ENCODE data around the gene TMEM203.

GRCh38 chr9:137231372-137232039, 26.1 kb upstream of the TMEM203 start:
- TF ChIP-seq CTCF (conservative IDR thresholded peaks at IDR 0.05; ENCODE audit: low read depth in 2 of 2) (no peak), POLR2AphosphoS5 (IDR thresholded peaks at IDR 0.05; ENCODE audit: low read depth) (no peak), REST (IDR thresholded peaks at IDR 0.05; ENCODE audit: unreplicated experiment) (no peak), EZH2phosphoT487 (IDR thresholded peaks at IDR 0.05; ENCODE audit: unreplicated experiment) (no peak), EZH2 (IDR thresholded peaks at IDR 0.05; ENCODE audit: low read depth, unreplicated experiment) (no peak), NANOG (IDR thresholded peaks at IDR 0.05; ENCODE audit: borderline replicate concordance) (no peak), JUNB (IDR thresholded peaks at IDR 0.05; ENCODE audit: unreplicated experiment) (no peak), CREB1 (CRISPR knock-in tag; IDR thresholded peaks at IDR 0.05; ENCODE audit: low read depth) (no peak), ZNF331 (CRISPR knock-in tag; IDR thresholded peaks at IDR 0.05; ENCODE audit: low read depth) (no peak), ETS1 (IDR thresholded peaks at IDR 0.05) (no peak), ZNF114 (CRISPR knock-in tag; IDR thresholded peaks at IDR 0.05) (no peak)
